Fibroblast of gingiva (primary cell): Measurements from ENCODE around the gene ZGLP1.
A peak's percentile ranks its signal among the peaks of the same experiment; 100 is the strongest.

Experiments used
- DNase-seq: peaks from one replicate; pipeline ENCODE4 v3.0.0-alpha.2; 2011; ENCODE audit warnings: low read depth

ZGLP1 gene

GRCh38 chr19:10327793-10328192 lies 18.2 kb upstream of the ZGLP1 start:
- no peak for DNase-seq

GRCh38 chr19:10325732-10326131 lies 16.1 kb upstream of the ZGLP1 start:
- DNase-seq = no peak

GRCh38 chr19:10321874-10322835 lies 12.5 kb upstream of the ZGLP1 start:
- DNase-seq = no peak

GRCh38 chr19:10321417-10321797 lies 11.8 kb upstream of the ZGLP1 start:
- no peak for DNase-seq

GRCh38 chr19:10320602-10321416 lies 11.2 kb upstream of the ZGLP1 start:
- DNase-seq = no peak

- no peak for DNase-seq
These were observed 9.4 kb upstream of the ZGLP1 start for GRCh38 chr19:10318807-10319682.

- DNase-seq = no peak
These were observed 8.3 kb upstream of the ZGLP1 start for GRCh38 chr19:10317857-10318462.

- no peak for DNase-seq
These were observed 7.6 kb upstream of the ZGLP1 start for GRCh38 chr19:10317045-10317856.

GRCh38 chr19:10316229-10317044 lies 6.8 kb upstream of the ZGLP1 start:
- DNase-seq = no peak

- DNase-seq = peak; percentile 70
These were observed 6.0 kb upstream of the ZGLP1 start, which contains the start of gene FDX2 for GRCh38 chr19:10315335-10316214. TSS of gene FDX2 (minus strand) at chr19:10316015. CDS start at chr19:10315996, 19 bp downstream.

- DNase-seq = no peak
These were observed 3.3 kb downstream of the ZGLP1 start for GRCh38 chr19:10306327-10306726.

- no peak for DNase-seq
These were observed 4.3 kb downstream of the ZGLP1 start for GRCh38 chr19:10305139-10305806.

GRCh38 chr19:10299545-10300458 lies 9.8 kb downstream of the ZGLP1 start:
- DNase-seq = no peak

- no peak for DNase-seq
These were observed 13.6 kb downstream of the ZGLP1 start for GRCh38 chr19:10295847-10296591.

- no peak for DNase-seq
These were observed 14.2 kb downstream of the ZGLP1 start for GRCh38 chr19:10295305-10295846.

- no peak for DNase-seq
These were observed 15.3 kb downstream of the ZGLP1 start for GRCh38 chr19:10294368-10294697.
